Tibial artery (tissue), 4 donors: Measurements from ENCODE around the gene KIAA0319L.

Source experiments
- DNase-seq, 2 donors: peaks; one replicate each; pipeline ENCODE4 v3.0.0-alpha.2; 2019
- H3K27ac ChIP-seq, 2 donors: fragments of 200-600 bp; sonication (generic) in 1 of 2; 1 replicate in 1 of 2; 2 replicates in 1 of 2; pipeline ENCODE4 v1.5.1; 2018 to 2019; ENCODE audit warnings: mild to moderate bottlenecking in 1 of 2
- H3K27me3 ChIP-seq, 2 donors: fragments of 200-600 bp; sonication (generic) in 1 of 2; one replicate each; pipeline versions ENCODE4 v1.5.1 to v1.6.0; 2016 to 2019
- H3K36me3 ChIP-seq, 3 donors: fragments of 200-600 bp; sonication (generic) in 2 of 3; one replicate each; pipeline ENCODE4 v1.5.1; 2016 to 2019; ENCODE audit warnings: mild to moderate bottlenecking in 2 of 3
- H3K4me1 ChIP-seq, 4 donors: fragments of 200-600 bp; sonication (generic) in 2 of 4; 1 replicate in 3 of 4; 2 replicates in 1 of 4; pipeline ENCODE4 v1.5.1; 2016 to 2019
- H3K4me3 ChIP-seq, 2 donors: fragments of 200-600 bp; sonication (generic) in 1 of 2; 1 replicate in 1 of 2; 2 replicates in 1 of 2; pipeline ENCODE4 v1.5.1; 2018 to 2019; ENCODE audit warnings: mild to moderate bottlenecking in 2 of 2
- H3K9me3 ChIP-seq, 3 donors: fragments of 200-600 bp; sonication (generic) in 1 of 3; one replicate each; pipeline ENCODE4 v1.5.1; 2016 to 2019
- CTCF ChIP-seq, 2 experiments: fragments of 200-600 bp in 1 of 2; fragments of 450-650 bp in 1 of 2; IDR thresholded peaks; one replicate each; pipeline ENCODE4 v1.5.1; 2017 to 2019; ENCODE audit warnings: antibody characterized with exemption in 2 of 2, mild to moderate bottlenecking in 1 of 2, moderate library complexity in 1 of 2
- intact Hi-C: fragments of 100-400 bp; cut with DNase I; formaldehyde crosslinking; loops from one replicate; pipeline ENCODE4 v1.15.0; 2023; ENCODE audit warnings: low total_unique reads

The KIAA0319L gene

GRCh38 chr1:35506960-35507912 lies 50.0 kb downstream of the KIAA0319L start:
- Histone ChIP-seq H3K27me3 (no peaks in the 10 kb centered on the region), H3K36me3 (peaks cover 5 to 16% (median 7%) of the 10 kb centered on the region in 3 donors), H3K4me3 (no peak overlapping the region), H3K4me1 (peaks cover 0 to 27% (median 8%) of the 10 kb centered on the region in 4 donors), H3K9me3 (no peaks in the 10 kb centered on the region), H3K27ac (no peak overlapping the region)
- intact Hi-C loops = no loop called here
- TF ChIP-seq CTCF (IDR thresholded peaks at IDR 0.05) = no peak
- no peak for DNase-seq

- no peak for DNase-seq
- TF ChIP-seq CTCF (IDR thresholded peaks at IDR 0.05) = no peak
- no peak overlapping the region for H3K27ac ChIP-seq
- no peaks in the 10 kb centered on the region for H3K9me3 ChIP-seq
- intact Hi-C loops = no loop called here
- H3K36me3 ChIP-seq = peaks cover 5 to 16% (median 7%) of the 10 kb centered on the region in 3 donors
- H3K27me3 ChIP-seq = no peaks in the 10 kb centered on the region
- H3K4me3 ChIP-seq = no peak overlapping the region
- H3K4me1 ChIP-seq = peaks cover 0 to 27% (median 8%) of the 10 kb centered on the region in 4 donors
Measured at GRCh38 chr1:35505911-35506798, 51.0 kb downstream of the KIAA0319L start.

- no peak for TF ChIP-seq CTCF (IDR thresholded peaks at IDR 0.05)
- DNase-seq = no peak
- H3K27ac ChIP-seq = no peak overlapping the region
- peaks cover 0 to 20% (median 8%) of the 10 kb centered on the region in 4 donors for H3K4me1 ChIP-seq
- no peaks in the 10 kb centered on the region for H3K9me3 ChIP-seq
- H3K4me3 ChIP-seq = no peak overlapping the region
- no peaks in the 10 kb centered on the region for H3K27me3 ChIP-seq
- H3K36me3 ChIP-seq = peaks cover 5 to 16% (median 7%) of the 10 kb centered on the region in 3 donors
- intact Hi-C loops = no loop called here
Measured at GRCh38 chr1:35502242-35502641, 55.0 kb downstream of the KIAA0319L start.

- no peak for DNase-seq
- intact Hi-C loops = no loop called here
- H3K4me3 ChIP-seq = no peak overlapping the region
- H3K27ac ChIP-seq = no peak overlapping the region
- TF ChIP-seq CTCF (IDR thresholded peaks at IDR 0.05) = no peak
- no peaks in the 10 kb centered on the region for H3K27me3 ChIP-seq
- H3K36me3 ChIP-seq = peaks cover 0 to 2% (median 0%) of the 10 kb centered on the region in 3 donors
- H3K9me3 ChIP-seq = no peaks in the 10 kb centered on the region
- peaks cover 0 to 6% (median 0%) of the 10 kb centered on the region in 4 donors for H3K4me1 ChIP-seq
Measured at GRCh38 chr1:35500439-35500838, 56.8 kb downstream of the KIAA0319L start.

- no peaks in the 10 kb centered on the region for H3K9me3 ChIP-seq
- H3K27ac ChIP-seq = no peak overlapping the region
- intact Hi-C loops = no loop called here
- TF ChIP-seq CTCF (IDR thresholded peaks at IDR 0.05) = no peak
- peaks cover 0 to 6% (median 0%) of the 10 kb centered on the region in 4 donors for H3K4me1 ChIP-seq
- no peaks in the 10 kb centered on the region for H3K36me3 ChIP-seq
- no peak for DNase-seq
- no peak overlapping the region for H3K4me3 ChIP-seq
- no peaks in the 10 kb centered on the region for H3K27me3 ChIP-seq
Measured at GRCh38 chr1:35499652-35500176, 57.5 kb downstream of the KIAA0319L start.
